Ascending aorta (tissue), 2 donors: ENCODE results near the gene PXDN. TPM values are rescaled to one million over a fixed set of nuclear protein-coding genes. Genes with fewer than 3 reads are reported as not detected.

Experiments
- DNase-seq, 2 donors: peaks; one replicate each; pipeline ENCODE4 v3.0.0-alpha.2; 2019; ENCODE audit warnings: low spot score in 2 of 2
- H3K27ac ChIP-seq, 2 donors: fragments of 200-600 bp; sonication (generic); one replicate each; pipeline ENCODE4 v1.5.1; 2016 to 2017; ENCODE audit warnings: mild to moderate bottlenecking in 1 of 2
- H3K27me3 ChIP-seq: fragments of 200-600 bp; sonication (generic); one replicate; pipeline ENCODE4 v1.5.1; 2017
- H3K36me3 ChIP-seq, 2 donors: fragments of 200-600 bp; sonication (generic); one replicate each; pipeline ENCODE4 v1.5.1; 2016
- H3K4me1 ChIP-seq, 2 donors: fragments of 200-600 bp; sonication (generic); one replicate each; pipeline ENCODE4 v1.5.1; 2016 to 2017; ENCODE audit warnings: mild to moderate bottlenecking in 1 of 2
- H3K4me3 ChIP-seq, 2 donors: fragments of 200-600 bp; sonication (generic); one replicate each; pipeline ENCODE4 v1.5.1; 2016 to 2017; ENCODE audit warnings: mild to moderate bottlenecking in 1 of 2
- H3K9me3 ChIP-seq, 2 donors: fragments of 200-600 bp; sonication (generic); one replicate each; pipeline ENCODE4 v1.5.1; 2016
- intact Hi-C: fragments of 100-400 bp; cut with DNase I; formaldehyde crosslinking; loops from one replicate; pipeline ENCODE4 v1.15.1; 2023
- total RNA-seq: library from RNA; depleted of rRNA; stranded (reverse); fragments of >200 nt; gene quantifications from one replicate; pipeline ENCODE4 v1.1.0, GENCODE V29; 2016
- TF ChIP-seq, protein P1 (sequence below), 3 experiments: fragments of 200-600 bp in 2 of 3; fragments of 450-650 bp in 1 of 3; sonication (generic) in 2 of 3; IDR thresholded peaks; one replicate each; pipeline ENCODE4 v1.5.1; 2016 to 2019; ENCODE audit warnings: antibody characterized with exemption in 3 of 3, mild to moderate bottlenecking in 1 of 3, moderate library complexity in 1 of 3

Gene PXDN
- total RNA-seq, 1 donor from 2014 or later: 188 TPM

DNA sequence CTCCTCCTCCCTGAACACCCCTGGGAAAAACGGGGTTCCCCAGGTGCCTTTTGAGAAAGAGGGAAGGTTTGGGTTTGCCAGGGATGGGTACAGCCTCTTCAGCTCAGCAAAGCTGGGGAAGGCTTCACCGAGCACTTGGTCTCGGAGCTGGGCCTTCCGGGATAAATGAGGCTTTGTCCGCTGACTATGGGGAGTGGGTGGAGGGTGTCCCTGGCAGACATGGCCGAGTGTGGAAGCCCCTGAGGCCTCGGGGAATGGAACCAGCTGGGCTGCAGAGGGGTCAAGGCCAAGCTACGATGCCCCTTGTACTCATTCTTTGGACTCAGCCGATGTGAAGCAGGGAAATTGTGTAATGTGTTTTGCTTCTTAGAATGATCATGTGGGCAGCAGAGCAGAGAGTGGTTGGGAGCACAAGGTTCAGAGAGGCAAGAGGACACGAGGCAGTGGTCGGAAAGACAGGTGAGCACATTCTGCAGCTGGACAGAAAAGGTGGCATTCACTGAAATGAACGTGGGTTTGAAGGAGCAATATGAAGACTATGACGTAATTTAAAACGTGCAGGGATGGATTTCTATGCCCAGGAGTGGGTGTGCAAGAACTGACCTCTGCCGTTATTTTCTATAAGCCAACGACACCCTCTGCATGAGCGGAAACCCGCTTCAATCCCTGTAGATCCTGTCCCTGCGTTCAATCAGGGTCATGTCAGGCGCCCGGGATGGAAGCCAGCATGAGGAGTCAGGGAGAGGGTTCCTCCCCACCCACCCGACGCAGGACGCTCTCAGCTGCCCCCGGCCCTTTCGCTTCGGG, 142.6 kb downstream of the PXDN start:
- Histone ChIP-seq H3K4me3 (no peak overlapping the region), H3K36me3 (no peaks in the 10 kb centered on the region), H3K4me1 (no peaks in the 10 kb centered on the region), H3K27ac (no peak overlapping the region), H3K27me3 (no peaks in the 10 kb centered on the region), H3K9me3 (no peaks in the 10 kb centered on the region)
- intact Hi-C loops: no loop called here
- no peak for DNase-seq
- TF ChIP-seq, protein P1, sequence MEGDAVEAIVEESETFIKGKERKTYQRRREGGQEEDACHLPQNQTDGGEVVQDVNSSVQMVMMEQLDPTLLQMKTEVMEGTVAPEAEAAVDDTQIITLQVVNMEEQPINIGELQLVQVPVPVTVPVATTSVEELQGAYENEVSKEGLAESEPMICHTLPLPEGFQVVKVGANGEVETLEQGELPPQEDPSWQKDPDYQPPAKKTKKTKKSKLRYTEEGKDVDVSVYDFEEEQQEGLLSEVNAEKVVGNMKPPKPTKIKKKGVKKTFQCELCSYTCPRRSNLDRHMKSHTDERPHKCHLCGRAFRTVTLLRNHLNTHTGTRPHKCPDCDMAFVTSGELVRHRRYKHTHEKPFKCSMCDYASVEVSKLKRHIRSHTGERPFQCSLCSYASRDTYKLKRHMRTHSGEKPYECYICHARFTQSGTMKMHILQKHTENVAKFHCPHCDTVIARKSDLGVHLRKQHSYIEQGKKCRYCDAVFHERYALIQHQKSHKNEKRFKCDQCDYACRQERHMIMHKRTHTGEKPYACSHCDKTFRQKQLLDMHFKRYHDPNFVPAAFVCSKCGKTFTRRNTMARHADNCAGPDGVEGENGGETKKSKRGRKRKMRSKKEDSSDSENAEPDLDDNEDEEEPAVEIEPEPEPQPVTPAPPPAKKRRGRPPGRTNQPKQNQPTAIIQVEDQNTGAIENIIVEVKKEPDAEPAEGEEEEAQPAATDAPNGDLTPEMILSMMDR (IDR thresholded peaks at IDR 0.05): no peak

GRCh38 chr2:1601067-1601412, 143.3 kb downstream of the PXDN start:
- Histone ChIP-seq H3K27ac (no peak overlapping the region), H3K36me3 (no peaks in the 10 kb centered on the region), H3K27me3 (no peaks in the 10 kb centered on the region), H3K9me3 (no peaks in the 10 kb centered on the region), H3K4me1 (no peaks in the 10 kb centered on the region), H3K4me3 (no peak overlapping the region)
- DNase-seq: no peak
- intact Hi-C loops: no loop called here
- TF ChIP-seq, protein P1 (IDR thresholded peaks at IDR 0.05): no peak

DNA sequence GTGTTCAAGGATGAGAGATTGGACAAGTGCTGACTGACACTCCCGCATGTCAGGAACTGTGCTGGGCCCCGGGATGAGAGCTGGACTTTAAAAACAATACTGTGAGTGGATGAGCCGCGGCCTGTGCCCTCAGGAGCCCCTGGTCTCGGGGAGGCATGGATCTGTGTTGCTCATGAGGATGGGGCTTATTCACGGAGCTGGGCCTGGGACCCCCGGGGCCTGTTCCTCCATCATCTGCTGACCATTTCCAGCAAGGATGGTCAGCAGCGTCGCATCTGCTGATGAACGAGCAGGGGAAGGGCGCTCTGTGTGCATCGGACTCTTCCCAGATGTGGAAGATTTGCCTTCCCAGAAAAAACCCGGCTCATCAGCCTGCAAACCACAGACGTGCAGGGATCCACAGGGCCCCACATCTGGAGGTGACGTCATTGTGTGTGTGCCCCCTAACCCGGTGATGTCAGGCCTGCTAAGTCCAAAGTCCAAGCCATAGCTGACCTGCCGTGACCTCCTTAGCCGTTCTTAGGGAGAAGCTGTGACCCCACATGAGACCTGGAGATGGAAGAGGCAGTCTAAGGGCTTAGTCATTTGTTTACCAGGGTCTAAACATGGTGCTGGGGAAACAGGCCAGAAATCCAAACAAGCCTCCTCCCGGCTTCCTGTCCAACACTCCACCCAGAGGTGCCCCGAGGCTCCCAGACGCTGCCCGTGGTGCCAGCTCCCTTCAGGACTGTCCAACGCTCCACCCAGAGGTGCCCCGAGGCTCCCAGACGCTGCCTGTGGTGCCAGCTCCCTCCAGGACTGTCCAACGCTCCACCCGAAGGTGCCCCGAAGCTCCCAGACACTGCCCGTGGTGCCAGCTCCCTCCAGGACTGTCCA, 143.9 kb downstream of the PXDN start:
- Histone ChIP-seq H3K9me3 (no peaks in the 10 kb centered on the region), H3K4me1 (no peaks in the 10 kb centered on the region), H3K27ac (no peak overlapping the region), H3K36me3 (no peaks in the 10 kb centered on the region), H3K27me3 (no peaks in the 10 kb centered on the region), H3K4me3 (no peak overlapping the region)
- TF ChIP-seq, protein P1 (IDR thresholded peaks at IDR 0.05): no peak
- intact Hi-C loops: no loop called here
- DNase-seq: no peak

GRCh38 chr2:1599301-1600085, 144.8 kb downstream of the PXDN start:
- Histone ChIP-seq H3K4me3 (no peak overlapping the region), H3K36me3 (no peaks in the 10 kb centered on the region), H3K4me1 (no peaks in the 10 kb centered on the region), H3K27ac (no peak overlapping the region), H3K9me3 (no peaks in the 10 kb centered on the region), H3K27me3 (no peaks in the 10 kb centered on the region)
- TF ChIP-seq, protein P1 (IDR thresholded peaks at IDR 0.05): no peak
- peak in 1 of 2 donors; percentile 59 for DNase-seq
- intact Hi-C loops: no loop called here

- intact Hi-C loops: no loop called here
These were observed 145.5 kb downstream of the PXDN start for GRCh38 chr2:1598800-1599199.

More at GRCh38 chr2:1598800-1599199, 145.5 kb downstream of the PXDN start:
- Histone ChIP-seq H3K27ac (no peak overlapping the region), H3K4me3 (no peak overlapping the region), H3K4me1 (no peaks in the 10 kb centered on the region), H3K9me3 (no peaks in the 10 kb centered on the region), H3K27me3 (no peaks in the 10 kb centered on the region), H3K36me3 (no peaks in the 10 kb centered on the region)
- TF ChIP-seq, protein P1 (IDR thresholded peaks at IDR 0.05): no peak
- DNase-seq: no peak
